OCI-LY3 (cell line): ENCODE measurements around the gene MAN1B1.

Experiments
- H2AFZ ChIP-seq: fragments of 200-600, 300-600 bp; shearing (Covaris generic); 2 replicates; pipeline ENCODE4 v1.6.0; 2014; ENCODE audit warnings: antibody characterized with exemption, low read depth, low read length
- H3K27ac ChIP-seq: fragments of 200-600, 300-600 bp; sonication (generic); 2 replicates; pipeline ENCODE4 v1.5.1; 2014; ENCODE audit warnings: mild to moderate bottlenecking, low read length, moderate library complexity, mixed read lengths
- H3K27me3 ChIP-seq: fragments of 200-600, 300-600 bp; sonication (generic); 2 replicates; pipeline ENCODE4 v1.6.1; 2014; ENCODE audit warnings: low read depth, low read length, mixed read lengths
- H3K36me3 ChIP-seq: fragments of 200-600, 300-600 bp; sonication (generic); replicated peaks from 2 replicates; pipeline ENCODE3; 2014; ENCODE audit warnings: low read depth, low read length, mixed read lengths
- H3K4me1 ChIP-seq: fragments of 300-600, 200-600 bp; sonication (generic); 2 replicates; pipeline ENCODE4 v1.6.1; 2014; ENCODE audit warnings: low read length, mixed read lengths
- H3K4me2 ChIP-seq: fragments of 200-600, 300-600 bp; sonication (generic); 2 replicates; pipeline ENCODE4 v1.6.1; 2014; ENCODE audit warnings: low read length, mixed read lengths
- H3K4me3 ChIP-seq: fragments of 300-600, 200-600 bp; sonication (generic); 2 replicates; pipeline ENCODE4 v1.5.1; 2014; ENCODE audit warnings: antibody characterized with exemption, mild to moderate bottlenecking, low read length, moderate library complexity
- H3K79me2 ChIP-seq: fragments of 300-600, 200-600 bp; shearing (Covaris generic); 2 replicates; pipeline ENCODE4 v1.6.1; 2014; ENCODE audit warnings: mild to moderate bottlenecking, low read length, mixed read lengths
- H3K9ac ChIP-seq: fragments of 300-600, 200-600 bp; shearing (Covaris generic); 2 replicates; pipeline ENCODE4 v1.6.0; 2014; ENCODE audit warnings: mild to moderate bottlenecking, low read length, moderate library complexity
- H3K9me3 ChIP-seq: fragments of 200-600, 300-600 bp; shearing (Covaris generic); 2 replicates; pipeline ENCODE4 v1.6.1; 2014; ENCODE audit warnings: low read length, mixed read lengths; ENCODE audit not compliant: insufficient read depth
- H4K20me1 ChIP-seq: fragments of 200-600, 300-600 bp; sonication (generic); 2 replicates; pipeline ENCODE4 v1.6.1; 2016; ENCODE audit warnings: low read length, mixed read lengths; ENCODE audit not compliant: insufficient read depth
- CTCF ChIP-seq: fragments of 200-600, 300-600 bp; sonication (generic); IDR thresholded peaks from 2 replicates; pipeline ENCODE4 v1.5.1; 2014; ENCODE audit warnings: antibody characterized with exemption, low read length, low read depth
- EZH2phosphoT487 ChIP-seq: fragments of 200-600 bp; shearing (Covaris generic); IDR thresholded peaks from 2 replicates; pipeline ENCODE4 v1.6.1; 2018; ENCODE audit warnings: antibody characterized with exemption, mixed run types, low read depth

MAN1B1 gene

DNA sequence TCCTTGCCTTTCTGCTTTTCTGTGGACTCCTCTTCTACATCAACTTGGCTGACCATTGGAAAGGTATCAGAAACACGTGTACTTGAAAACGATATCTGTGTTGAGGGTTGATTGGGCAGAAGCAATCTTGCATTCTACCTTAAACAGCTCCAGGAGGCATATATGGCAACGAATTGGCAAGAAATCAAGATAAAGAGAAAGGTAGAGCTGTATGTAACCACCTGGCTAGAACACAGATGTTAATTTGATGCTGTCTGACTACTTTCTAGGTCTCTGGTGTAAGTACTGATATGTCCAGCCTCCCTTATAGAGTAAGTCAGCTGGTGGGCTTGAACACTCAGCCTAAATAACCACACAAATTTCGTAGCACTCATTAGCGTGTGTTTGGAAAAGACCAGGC is 1.3 kb downstream of the MAN1B1 start:
- peak overlapping the region; percentile 86; the same call in 1 of the 2 replicates for H3K9ac ChIP-seq

GRCh38 chr9:137089232-137089947 is 2.6 kb downstream of the MAN1B1 start:
- H3K27me3 ChIP-seq = no peaks in the 10 kb centered on the region
- no peak overlapping the region for H2AFZ ChIP-seq
- H3K4me3 ChIP-seq = no peak overlapping the region
- peaks cover 28% of the 10 kb centered on the region for H3K4me1 ChIP-seq
- no peaks in the 10 kb centered on the region for H3K9me3 ChIP-seq
- H4K20me1 ChIP-seq = no peaks in the 10 kb centered on the region
- no peak overlapping the region for H3K27ac ChIP-seq
- peaks cover 18% of the 10 kb centered on the region for H3K36me3 ChIP-seq
- no peak overlapping the region for H3K9ac ChIP-seq
- TF ChIP-seq EZH2phosphoT487 (no peak), CTCF (no peak)
- H3K79me2 ChIP-seq = peaks cover 14% of the 10 kb centered on the region
- no peak overlapping the region for H3K4me2 ChIP-seq

More for the DNA sequence above, 1.3 kb downstream of the MAN1B1 start:
- H3K27ac ChIP-seq = no peak overlapping the region
- H3K79me2 ChIP-seq = peaks cover 14% of the 10 kb centered on the region
- peak overlapping the region; percentile 96 for H3K4me2 ChIP-seq
- peaks cover 3% of the 10 kb centered on the region; the same call in 1 of the 2 replicates for H4K20me1 ChIP-seq
- peaks cover 41% of the 10 kb centered on the region for H3K4me1 ChIP-seq
- no peaks in the 10 kb centered on the region for H3K9me3 ChIP-seq
- H2AFZ ChIP-seq = no peak overlapping the region
- H3K27me3 ChIP-seq = no peaks in the 10 kb centered on the region
- peaks cover 20% of the 10 kb centered on the region for H3K36me3 ChIP-seq
- peak overlapping the region; percentile 87 for H3K4me3 ChIP-seq
- no peak for TF ChIP-seq CTCF
- TF ChIP-seq EZH2phosphoT487 = no peak

DNA sequence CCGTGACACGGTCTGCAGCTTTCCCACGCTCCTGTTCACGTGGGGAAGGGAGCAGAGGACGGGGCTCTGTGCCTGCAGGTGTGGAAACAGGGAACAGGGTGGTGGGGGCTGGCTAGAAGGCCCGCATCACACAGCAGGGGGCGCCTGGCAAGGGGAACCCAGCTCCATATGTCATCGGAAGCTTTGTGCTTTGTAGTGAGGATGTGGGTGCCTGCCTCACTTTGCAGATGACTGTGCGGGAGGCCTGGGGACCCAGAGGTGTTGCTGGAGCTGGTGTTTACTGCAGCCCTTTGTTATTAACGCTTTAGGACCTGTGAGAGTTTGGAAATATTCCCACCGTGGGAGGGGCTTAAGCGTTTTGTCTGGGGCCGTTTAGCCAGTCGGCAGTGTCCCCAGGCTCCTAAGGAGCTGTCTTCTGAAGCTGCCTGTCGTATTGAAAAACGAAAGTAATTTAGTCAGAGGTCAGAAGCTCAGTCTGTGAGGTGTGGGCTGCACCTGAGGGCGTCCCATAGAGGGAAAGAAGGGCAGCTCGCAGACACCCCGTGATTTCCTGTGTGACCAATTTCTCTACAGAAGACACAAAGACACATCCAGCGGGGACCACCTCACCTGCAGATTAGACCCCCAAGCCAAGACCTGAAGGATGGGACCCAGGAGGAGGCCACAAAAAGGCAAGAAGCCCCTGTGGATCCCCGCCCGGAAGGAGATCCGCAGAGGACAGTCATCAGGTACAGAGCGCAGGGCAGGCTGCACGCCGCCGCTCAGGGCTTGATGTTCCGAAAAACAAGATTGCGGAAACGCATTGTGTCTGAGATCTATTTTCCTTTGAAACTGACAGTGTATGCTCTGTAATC is 9.1 kb downstream of the MAN1B1 start:
- TF ChIP-seq CTCF (peak; percentile 66), EZH2phosphoT487 (no peak)
- peak overlapping the region; percentile 72 for H3K4me3 ChIP-seq
- H3K4me2 ChIP-seq = peak overlapping the region; percentile 92

More for the DNA sequence above, 9.1 kb downstream of the MAN1B1 start:
- Histone ChIP-seq H3K9me3 (no peaks in the 10 kb centered on the region), H3K4me1 (peaks cover 14% of the 10 kb centered on the region), H3K27ac (peak overlapping the region; percentile 60), H3K9ac (peak overlapping the region; percentile 31; the same call in 1 of the 2 replicates), H4K20me1 (no peaks in the 10 kb centered on the region), H3K36me3 (peaks cover 30% of the 10 kb centered on the region), H2AFZ (no peak overlapping the region), H3K27me3 (no peaks in the 10 kb centered on the region), H3K79me2 (no peaks in the 10 kb centered on the region)
